ENCODE data around the gene ACTN4. TPM values are rescaled to one million over a fixed set of nuclear protein-coding genes. Genes with fewer than 3 reads are reported as not detected.
A peak's percentile ranks its signal among the peaks of the same experiment; 100 is the strongest.

ACTN4 gene
- total RNA-seq, 2 experiments from 2014 or later: 86.8 to 178 TPM

DNA sequence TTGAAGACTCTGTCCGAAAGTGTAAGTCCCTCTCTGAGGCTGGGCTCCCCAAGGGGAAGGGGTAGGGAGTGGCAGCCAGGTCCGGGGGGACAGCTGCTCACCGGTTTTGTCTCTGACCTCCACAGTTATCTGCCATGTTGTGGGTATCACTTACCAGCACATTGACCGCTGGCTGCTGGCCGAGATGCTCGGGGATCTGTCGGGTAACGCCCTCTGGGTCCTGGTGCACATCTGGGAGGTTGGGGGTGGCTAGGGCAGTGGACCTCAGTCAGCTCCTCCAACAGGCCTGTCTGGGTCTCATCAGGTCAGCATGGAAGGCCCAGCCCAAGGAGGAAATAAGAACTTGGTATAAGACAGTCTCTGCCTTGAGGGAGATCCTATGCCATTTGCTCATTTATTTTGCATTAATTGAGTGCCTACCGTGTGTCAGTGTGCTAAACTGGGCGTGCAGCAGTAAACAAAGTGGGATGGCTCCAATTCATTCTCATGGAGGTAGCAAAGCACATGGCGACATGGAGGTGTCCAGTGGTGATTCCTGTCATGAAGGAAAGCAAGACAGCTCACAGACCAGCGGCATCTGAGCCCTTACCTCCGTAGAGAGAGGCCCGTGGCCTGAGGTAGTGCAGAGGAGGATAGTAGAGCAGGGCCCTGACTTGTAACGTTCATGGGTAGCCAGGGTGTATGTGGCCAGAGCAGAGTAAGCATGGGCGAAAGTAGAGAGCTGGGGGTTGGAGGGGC is 14.8 kb upstream of the ACTN4 start:
- CTCF ChIA-PET (ENCODE audit: unreplicated experiment): no interaction called here
- intact Hi-C loops (cut with micrococcal nuclease; ENCODE audit: unreplicated experiment): no loop called here
- POLR2A ChIA-PET: no interaction called here

DNA sequence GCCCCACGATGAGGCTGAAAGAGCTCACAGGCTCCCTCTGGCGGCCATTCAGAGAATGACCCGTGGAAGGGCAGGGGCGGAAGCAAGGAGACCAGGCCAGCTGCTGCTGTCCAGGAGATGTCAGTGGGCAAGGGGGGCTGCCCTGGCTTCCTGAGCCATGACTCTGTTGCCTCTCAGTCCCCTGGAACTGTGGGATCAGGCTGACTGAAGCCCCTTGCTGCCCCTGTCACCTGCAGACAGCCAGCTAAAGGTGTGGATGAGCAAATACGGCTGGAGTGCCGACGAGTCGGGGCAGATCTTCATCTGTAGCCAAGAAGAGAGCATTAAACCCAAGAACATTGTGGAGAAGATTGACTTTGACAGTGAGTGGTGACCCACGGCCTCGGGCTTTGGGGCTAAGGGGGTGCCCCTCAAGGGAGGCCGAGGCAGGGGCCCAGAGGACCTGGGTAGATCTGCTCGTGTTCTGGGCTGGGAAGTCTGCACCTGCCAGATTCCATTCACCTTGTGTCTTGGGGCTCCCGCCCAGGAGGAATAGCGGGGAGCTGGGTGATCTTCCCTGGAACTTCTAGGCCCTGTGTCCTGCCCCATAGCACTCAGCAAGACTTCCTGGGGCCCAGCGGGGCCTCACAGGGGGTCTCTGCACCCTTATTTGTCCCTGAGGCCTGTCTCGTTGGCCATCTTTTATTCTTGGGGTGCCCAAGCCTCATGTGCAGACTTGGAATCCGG is 12.5 kb upstream of the ACTN4 start:
- H3K9me2 ChIP-seq (ENCODE audit: insufficient read depth, low read length): no peaks in the 10 kb centered on the region
- peaks cover 61% of the 10 kb centered on the region for H3K36me3 ChIP-seq (ENCODE audit: insufficient read depth, low read length)
- TF ChIP-seq EZH2phosphoT487 (IDR thresholded peaks at IDR 0.05; ENCODE audit: borderline replicate concordance, low read depth, low read length): no peak
- TF ChIP-seq, protein P1, sequence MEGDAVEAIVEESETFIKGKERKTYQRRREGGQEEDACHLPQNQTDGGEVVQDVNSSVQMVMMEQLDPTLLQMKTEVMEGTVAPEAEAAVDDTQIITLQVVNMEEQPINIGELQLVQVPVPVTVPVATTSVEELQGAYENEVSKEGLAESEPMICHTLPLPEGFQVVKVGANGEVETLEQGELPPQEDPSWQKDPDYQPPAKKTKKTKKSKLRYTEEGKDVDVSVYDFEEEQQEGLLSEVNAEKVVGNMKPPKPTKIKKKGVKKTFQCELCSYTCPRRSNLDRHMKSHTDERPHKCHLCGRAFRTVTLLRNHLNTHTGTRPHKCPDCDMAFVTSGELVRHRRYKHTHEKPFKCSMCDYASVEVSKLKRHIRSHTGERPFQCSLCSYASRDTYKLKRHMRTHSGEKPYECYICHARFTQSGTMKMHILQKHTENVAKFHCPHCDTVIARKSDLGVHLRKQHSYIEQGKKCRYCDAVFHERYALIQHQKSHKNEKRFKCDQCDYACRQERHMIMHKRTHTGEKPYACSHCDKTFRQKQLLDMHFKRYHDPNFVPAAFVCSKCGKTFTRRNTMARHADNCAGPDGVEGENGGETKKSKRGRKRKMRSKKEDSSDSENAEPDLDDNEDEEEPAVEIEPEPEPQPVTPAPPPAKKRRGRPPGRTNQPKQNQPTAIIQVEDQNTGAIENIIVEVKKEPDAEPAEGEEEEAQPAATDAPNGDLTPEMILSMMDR (conservative IDR thresholded peaks at IDR 0.05; ENCODE audit: low read length): peak; percentile 91
- H3K79me2 ChIP-seq (ENCODE audit: insufficient read depth, low read depth, low read length): no peaks in the 10 kb centered on the region
- no peak overlapping the region for H3K4me3 ChIP-seq (ENCODE audit: low read depth, low read length, poor library complexity, severe bottlenecking)
- BruUV-seq (replicated peaks): no TSS peak
- DNase-seq (ENCODE audit: low spot score): peak; percentile 70
- ChIA-PET CTCF (ENCODE audit: unreplicated experiment) (interaction anchor here (0.7 kb wide), 1 partner anchor 18 kb away, joined by 3 read pairs; the partner anchor contains the start of gene MAP4K1), POLR2A (interaction anchor here (1.6 kb wide), 1 partner anchor 13 kb away, joined by 5 read pairs; the partner anchor contains the start of gene ACTN4)
- H4K20me1 ChIP-seq (ENCODE audit: insufficient read depth, low read length): no peaks in the 10 kb centered on the region
- no peak overlapping the region for H2AFZ ChIP-seq (ENCODE audit: low read length)
- no peaks in the 10 kb centered on the region for H3K9me3 ChIP-seq (ENCODE audit: low read length)
- intact Hi-C loops (cut with micrococcal nuclease; ENCODE audit: unreplicated experiment): loop anchor here (1.0 to 5.0 kb wide), 3 partner anchors 91 to 297 kb away; partner anchors contain the start of genes MRPS12 and SARS2
- peaks cover 12% of the 10 kb centered on the region for H3K4me1 ChIP-seq (ENCODE audit: insufficient read depth, low read length, poor library complexity, severe bottlenecking)
- H3K4me2 ChIP-seq (ENCODE audit: low read length): no peak overlapping the region
- no peak overlapping the region for H3K27ac ChIP-seq (ENCODE audit: low read depth, low read length, poor library complexity, severe bottlenecking)

More for the DNA sequence above, 14.8 kb upstream of the ACTN4 start:
- no peak for DNase-seq (ENCODE audit: low spot score)
- H3K4me3 ChIP-seq (ENCODE audit: low read depth, low read length, poor library complexity, severe bottlenecking): no peak overlapping the region
- no peaks in the 10 kb centered on the region for H3K9me3 ChIP-seq (ENCODE audit: low read length)
- no peak overlapping the region for H2AFZ ChIP-seq (ENCODE audit: low read length)
- peaks cover 82% of the 10 kb centered on the region for H3K36me3 ChIP-seq (ENCODE audit: insufficient read depth, low read length)
- no peaks in the 10 kb centered on the region for H3K9me2 ChIP-seq (ENCODE audit: insufficient read depth, low read length)
- no peaks in the 10 kb centered on the region for H3K79me2 ChIP-seq (ENCODE audit: insufficient read depth, low read depth, low read length)
- H3K27ac ChIP-seq (ENCODE audit: low read depth, low read length, poor library complexity, severe bottlenecking): no peak overlapping the region
- H3K4me1 ChIP-seq (ENCODE audit: insufficient read depth, low read length, poor library complexity, severe bottlenecking): peaks cover 12% of the 10 kb centered on the region
- no peak overlapping the region for H3K4me2 ChIP-seq (ENCODE audit: low read length)
- no peaks in the 10 kb centered on the region for H4K20me1 ChIP-seq (ENCODE audit: insufficient read depth, low read length)
- no TSS peak for BruUV-seq (replicated peaks)
- TF ChIP-seq, protein P1 (conservative IDR thresholded peaks at IDR 0.05; ENCODE audit: low read length): no peak
- TF ChIP-seq EZH2phosphoT487 (IDR thresholded peaks at IDR 0.05; ENCODE audit: borderline replicate concordance, low read depth, low read length): no peak
